ENCODE results near the gene PSTPIP2. TPM values are rescaled to one million over a fixed set of nuclear protein-coding genes. Genes with fewer than 3 reads are reported as not detected.

The PSTPIP2 gene
- total and polyA plus RNA-seq, 9 of the 15 experiments (the other 6 are each of a cell fraction or from before 2014, with no cell fraction given): 14.0 to 45.7 (median 27.1) TPM

DNA sequence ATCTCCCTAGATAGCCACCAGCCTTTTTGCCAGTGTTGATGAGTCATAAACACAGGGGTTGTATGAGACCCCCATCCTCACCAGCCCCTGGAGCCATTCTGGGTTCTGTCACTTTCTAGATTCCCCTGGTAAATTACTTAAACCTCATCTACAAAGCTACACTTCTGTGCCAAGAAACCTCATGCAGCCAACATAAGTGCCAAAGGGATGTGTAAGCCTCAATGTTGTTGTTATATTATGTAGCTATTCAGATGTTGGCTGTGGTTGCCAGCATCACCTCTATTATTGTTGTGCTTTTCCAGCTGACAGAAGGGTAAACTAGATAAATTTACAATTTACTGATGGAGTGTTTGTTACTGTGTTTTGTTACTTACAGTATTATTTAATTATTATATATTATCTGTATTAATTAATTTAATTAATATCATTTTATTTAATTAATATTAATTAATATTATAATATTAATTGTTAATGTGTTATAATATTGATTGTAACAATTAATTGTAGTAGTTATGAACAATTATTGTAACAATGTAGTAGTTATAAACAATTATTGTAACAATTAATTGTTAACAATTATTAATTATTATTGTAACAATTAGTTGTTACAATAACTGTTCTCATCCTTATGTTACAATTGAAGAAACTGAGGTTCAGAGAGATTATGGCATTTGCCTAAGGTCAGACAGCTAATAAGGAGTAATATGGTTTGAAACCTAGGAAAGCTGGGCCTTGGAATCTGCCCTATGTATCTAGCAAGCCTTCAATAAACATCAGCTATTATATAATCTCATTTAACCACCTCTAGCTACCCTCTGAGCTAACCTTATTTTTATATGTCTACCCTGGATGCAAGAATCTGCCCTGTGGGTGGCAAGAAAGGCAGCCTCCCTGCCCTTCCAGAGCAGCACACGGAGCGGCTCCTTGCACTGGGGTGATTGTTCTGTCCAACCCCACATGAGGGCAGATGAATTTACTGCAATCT, 36.1 kb downstream of the PSTPIP2 start:
- no peaks in the 10 kb centered on the region for H4K20me1 ChIP-seq (replicated peaks; ENCODE audit: control insufficient read depth, insufficient read depth, low read length)
- no peaks in the 10 kb centered on the region for H3K9me1 ChIP-seq (ENCODE audit: control insufficient read depth, insufficient read depth, low read length)
- DNase-seq (ENCODE audit: extremely low read depth in 1 of 4, low spot score in 3 of 4) (no peak), FAIRE-seq (no peak), ATAC-seq (no peak)
- H3K79me2 ChIP-seq (ENCODE audit: control insufficient read depth, insufficient read depth, low read length): peaks cover 13% of the 10 kb centered on the region; the same call in 2 of the 3 replicates
- POLR2A ChIA-PET: no interaction called here
- CTCF ChIA-PET (ENCODE audit: low intra/inter-chr PET ratio): no interaction called here
- H3K27ac ChIP-seq (ENCODE audit: extremely low read depth, low read depth, low read length): no peak overlapping the region
- BruUV-seq (replicated peaks): no TSS peak
- H3K9me3 ChIP-seq (replicated peaks; ENCODE audit: control insufficient read depth, insufficient read depth, low read depth, low read length): no peaks in the 10 kb centered on the region
- no peaks in the 10 kb centered on the region for H3K27me3 ChIP-seq (ENCODE audit: control insufficient read depth in 2 of 2, insufficient read depth in 2 of 2, low read length in 2 of 2)
- H3K4me2 ChIP-seq (ENCODE audit: insufficient read depth, low read length): no peak overlapping the region
- H2AFZ ChIP-seq (ENCODE audit: low read depth, low read length): no peak overlapping the region
- H3K4me3 ChIP-seq: no peak overlapping the region
- intact Hi-C loops (cut with micrococcal nuclease): no loop called here
- peaks cover 41% of the 10 kb centered on the region; the same call in 2 of the 3 replicates for H3K36me3 ChIP-seq (ENCODE audit: control insufficient read depth, insufficient read depth, low read length)
- TF ChIP-seq NCOA1 (IDR thresholded peaks at IDR 0.05; ENCODE audit: low read depth) (no peak), SNAPC5 (CRISPR knock-in tag; IDR thresholded peaks at IDR 0.05) (no peak), MXI1 (IDR thresholded peaks at IDR 0.05; ENCODE audit: low read depth, low read length) (no peak), PHF21A (IDR thresholded peaks at IDR 0.05; ENCODE audit: borderline replicate concordance, low read depth) (no peak), NUFIP1 (IDR thresholded peaks at IDR 0.05; ENCODE audit: partially characterized antibody) (no peak), BCOR (IDR thresholded peaks at IDR 0.05) (no peak), FOSL1 (tag; conservative IDR thresholded peaks at IDR 0.05) (no peak), ZNF780A (CRISPR knock-in tag; IDR thresholded peaks at IDR 0.05) (no peak)
- H3K9ac ChIP-seq (ENCODE audit: insufficient read depth in 1 of 2, low read depth in 2 of 2, low read length in 2 of 2): no peak overlapping the region
- in situ Hi-C loops (cut with MboI): no loop called here
- peaks cover 7 to 18% of the 10 kb centered on the region in 2 experiments; a peak in 4 of 5 replicates for H3K4me1 ChIP-seq (replicated peaks in 1 of 2; ENCODE audit: control insufficient read depth in 2 of 2, insufficient read depth in 2 of 2, low read length in 2 of 2)
- WGBS (ENCODE audit: insufficient coverage, low coverage, missing lambda C conversion rate): 86% methylated on average over 2 of the region's 2 CpGs
